ENCODE data around the gene FTO. TPM values are rescaled to one million over a fixed set of nuclear protein-coding genes. Genes with fewer than 3 reads are reported as not detected.
A peak's percentile ranks its signal among the peaks of the same experiment; 100 is the strongest.

Gene FTO
- total and polyA plus RNA-seq, 2 of the 13 experiments (the other 11 are each of a cell fraction or from before 2014, with no cell fraction given), result 41.6 to 55.8 TPM

- TF ChIP-seq HOMEZ (CRISPR knock-in tag; IDR thresholded peaks at IDR 0.05; ENCODE audit: low read depth) (peak; percentile 87), GMEB1 (CRISPR knock-in tag; IDR thresholded peaks at IDR 0.05; ENCODE audit: borderline replicate concordance) (peak; percentile 80), TOPORS (CRISPR knock-in tag; IDR thresholded peaks at IDR 0.05) (no peak), RFXANK (CRISPR knock-in tag; IDR thresholded peaks at IDR 0.05) (no peak), SMAD3 (CRISPR knock-in tag; IDR thresholded peaks at IDR 0.05) (peak; percentile 64; the same call in 1 of the 2 replicates), ZNF383 (CRISPR knock-in tag; IDR thresholded peaks at IDR 0.05; ENCODE audit: borderline replicate concordance) (peak; percentile 79; the same call in 1 of the 2 replicates), BATF2 (CRISPR knock-in tag; IDR thresholded peaks at IDR 0.05) (no peak), ZBTB2 (CRISPR knock-in tag; IDR thresholded peaks at IDR 0.05; ENCODE audit: low read depth) (no peak; the same call in 1 of the 2 replicates), ERF (CRISPR knock-in tag; IDR thresholded peaks at IDR 0.05) (no peak; the same call in 1 of the 2 replicates), CEBPB (IDR thresholded peaks at IDR 0.05; ENCODE audit: borderline replicate concordance, low read depth, low read length) (no peak), ZNF224 (CRISPR knock-in tag; IDR thresholded peaks at IDR 0.05) (peak; percentile 85; the same call in 1 of the 2 replicates), SP2 (CRISPR knock-in tag; IDR thresholded peaks at IDR 0.05) (no peak), ZNF891 (CRISPR knock-in tag; IDR thresholded peaks at IDR 0.05) (peak; percentile 83; the same call in 1 of the 2 replicates), ZMYM3 (CRISPR knock-in tag; IDR thresholded peaks at IDR 0.05) (peak; percentile 93), ZFP1 (CRISPR knock-in tag; IDR thresholded peaks at IDR 0.05) (peak; percentile 96), HMG20A (CRISPR knock-in tag; IDR thresholded peaks at IDR 0.05; ENCODE audit: borderline replicate concordance) (peak; percentile 95), HES4 (CRISPR knock-in tag; IDR thresholded peaks at IDR 0.05; ENCODE audit: borderline replicate concordance) (no peak), ZBTB8A (CRISPR knock-in tag; IDR thresholded peaks at IDR 0.05; ENCODE audit: borderline replicate concordance, low read depth) (no peak)
- TF ChIP-seq, protein P1, sequence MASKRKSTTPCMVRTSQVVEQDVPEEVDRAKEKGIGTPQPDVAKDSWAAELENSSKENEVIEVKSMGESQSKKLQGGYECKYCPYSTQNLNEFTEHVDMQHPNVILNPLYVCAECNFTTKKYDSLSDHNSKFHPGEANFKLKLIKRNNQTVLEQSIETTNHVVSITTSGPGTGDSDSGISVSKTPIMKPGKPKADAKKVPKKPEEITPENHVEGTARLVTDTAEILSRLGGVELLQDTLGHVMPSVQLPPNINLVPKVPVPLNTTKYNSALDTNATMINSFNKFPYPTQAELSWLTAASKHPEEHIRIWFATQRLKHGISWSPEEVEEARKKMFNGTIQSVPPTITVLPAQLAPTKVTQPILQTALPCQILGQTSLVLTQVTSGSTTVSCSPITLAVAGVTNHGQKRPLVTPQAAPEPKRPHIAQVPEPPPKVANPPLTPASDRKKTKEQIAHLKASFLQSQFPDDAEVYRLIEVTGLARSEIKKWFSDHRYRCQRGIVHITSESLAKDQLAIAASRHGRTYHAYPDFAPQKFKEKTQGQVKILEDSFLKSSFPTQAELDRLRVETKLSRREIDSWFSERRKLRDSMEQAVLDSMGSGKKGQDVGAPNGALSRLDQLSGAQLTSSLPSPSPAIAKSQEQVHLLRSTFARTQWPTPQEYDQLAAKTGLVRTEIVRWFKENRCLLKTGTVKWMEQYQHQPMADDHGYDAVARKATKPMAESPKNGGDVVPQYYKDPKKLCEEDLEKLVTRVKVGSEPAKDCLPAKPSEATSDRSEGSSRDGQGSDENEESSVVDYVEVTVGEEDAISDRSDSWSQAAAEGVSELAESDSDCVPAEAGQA (IDR thresholded peaks at IDR 0.05; ENCODE audit: low read depth), result peak; percentile 74; the same call in 1 of the 2 replicates
- TF ChIP-seq, protein P1 (CRISPR knock-in tag; IDR thresholded peaks at IDR 0.05; ENCODE audit: borderline replicate concordance), result no peak
Measured at GRCh38 chr16:54176376-54176901, 472.5 kb downstream of the FTO start (continued).
